Thymus (tissue), 11 donors: ENCODE data around the gene UBTD1. TPM values are rescaled to one million over a fixed set of nuclear protein-coding genes. Genes with fewer than 3 reads are reported as not detected.

Experiments used
- DNase-seq, 9 donors: peaks; one replicate each; pipeline ENCODE4 v3.0.0-alpha.2; 2013; ENCODE audit warnings: low spot score in 9 of 9, low read depth in 6 of 9, missing footprints in 1 of 9
- H3K27ac ChIP-seq, 2 donors: one replicate each; pipeline ENCODE4 v1.5.1; 2013; ENCODE audit warnings: control low read depth in 1 of 2, low read depth in 1 of 2, low read length in 1 of 2, mild to moderate bottlenecking in 1 of 2, moderate library complexity in 1 of 2
- H3K27me3 ChIP-seq, 2 donors: one replicate each; pipeline ENCODE4 v1.5.1; 2013; ENCODE audit warnings: low read length in 1 of 2; ENCODE audit not compliant: control insufficient read depth in 2 of 2, insufficient read depth in 1 of 2
- H3K36me3 ChIP-seq, 2 donors: one replicate each; pipeline ENCODE4 v1.5.1; 2013; ENCODE audit warnings: low read length in 1 of 2, mild to moderate bottlenecking in 1 of 2, moderate library complexity in 1 of 2; ENCODE audit not compliant: control insufficient read depth in 2 of 2, insufficient read depth in 2 of 2
- H3K4me1 ChIP-seq, 2 donors: one replicate each; pipeline ENCODE4 v1.5.1; 2013; ENCODE audit warnings: low read length in 2 of 2; ENCODE audit not compliant: control insufficient read depth in 2 of 2, insufficient read depth in 2 of 2
- H3K4me3 ChIP-seq, 2 donors: one replicate each; pipeline ENCODE4 v1.5.1; 2013; ENCODE audit warnings: low read length in 2 of 2, control low read depth in 1 of 2, mild to moderate bottlenecking in 1 of 2
- H3K9me3 ChIP-seq, 2 donors: one replicate each; pipeline ENCODE4 v1.5.1; 2013; ENCODE audit warnings: low read length in 1 of 2, mild to moderate bottlenecking in 1 of 2; ENCODE audit not compliant: control insufficient read depth in 2 of 2, insufficient read depth in 1 of 2
- WGBS: extraction: QIAGEN DNeasy Blood & Tissue Kit; methylation state at CpG from one replicate; pipeline ENCODE4 v1.1.7; 2013; 5-methylcytosine and 5-hydroxymethylcytosine counted together
- polyA plus RNA-seq: library from polyadenylated mRNA; stranded (reverse); fragments of 200-250 nt; gene quantifications from one replicate; pipeline ENCODE4 v1.2.3, GENCODE V29; 2013
- total RNA-seq: library from RNA; stranded (reverse); fragments of 120-200 nt; gene quantifications from one replicate; pipeline ENCODE4 v1.2.4, GENCODE V29; 2013
- donor health status: healthy.

The UBTD1 gene
- total and polyA plus RNA-seq, 2 donors, result 2.5 to 7.8 TPM

- Histone ChIP-seq H3K9me3 (no peaks in the 10 kb centered on the region), H3K4me3 (no peak overlapping the region), H3K4me1 (no peaks in the 10 kb centered on the region), H3K36me3 (no peaks in the 10 kb centered on the region), H3K27me3 (peaks cover 0 to 14% of the 10 kb centered on the region in 2 donors), H3K27ac (no peak overlapping the region)
- no peak for DNase-seq
- 86% methylated on average over 9 of the region's 9 CpGs for WGBS
These were observed 79.0 kb downstream of the UBTD1 start for GRCh38 chr10:97577701-97578100.

GRCh38 chr10:97578171-97578844 is 79.6 kb downstream of the UBTD1 start:
- no peaks in the 10 kb centered on the region for H3K36me3 ChIP-seq

GRCh38 chr10:97580421-97581367 is 82.0 kb downstream of the UBTD1 start:
- H3K4me1 ChIP-seq, result no peaks in the 10 kb centered on the region
- H3K9me3 ChIP-seq, result no peaks in the 10 kb centered on the region
- DNase-seq, result no peak
- H3K27me3 ChIP-seq, result peaks cover 0 to 14% of the 10 kb centered on the region in 2 donors
- no peak overlapping the region for H3K27ac ChIP-seq
- 91% methylated on average over 9 of the region's 9 CpGs for WGBS
- no peak overlapping the region for H3K4me3 ChIP-seq
- no peaks in the 10 kb centered on the region for H3K36me3 ChIP-seq

More at GRCh38 chr10:97578171-97578844, 79.6 kb downstream of the UBTD1 start:
- H3K9me3 ChIP-seq, result no peaks in the 10 kb centered on the region
- H3K4me3 ChIP-seq, result no peak overlapping the region
- peaks cover 0 to 14% of the 10 kb centered on the region in 2 donors for H3K27me3 ChIP-seq
- no peaks in the 10 kb centered on the region for H3K4me1 ChIP-seq
- 81% methylated on average over 40 of the region's 40 CpGs for whole genome bisulfite sequencing
- no peak overlapping the region for H3K27ac ChIP-seq
- DNase-seq, result no peak

- WGBS, result 97% methylated on average over 8 of the region's 8 CpGs
- no peaks in the 10 kb centered on the region for H3K36me3 ChIP-seq
- no peak overlapping the region for H3K4me3 ChIP-seq
- no peaks in the 10 kb centered on the region for H3K4me1 ChIP-seq
- no peaks in the 10 kb centered on the region for H3K9me3 ChIP-seq
- H3K27me3 ChIP-seq, result peaks cover 0 to 14% of the 10 kb centered on the region in 2 donors
- no peak overlapping the region for H3K27ac ChIP-seq
- no peak for DNase-seq
These were observed 83.4 kb downstream of the UBTD1 start for GRCh38 chr10:97582169-97582568.

- H3K27ac ChIP-seq, result no peak overlapping the region
- no peak for DNase-seq
- peaks cover 0 to 5% of the 10 kb centered on the region in 2 donors for H3K27me3 ChIP-seq
- no peaks in the 10 kb centered on the region for H3K4me1 ChIP-seq
- no peak overlapping the region for H3K4me3 ChIP-seq
- H3K9me3 ChIP-seq, result no peaks in the 10 kb centered on the region
- WGBS, result 96% methylated on average over 13 of the region's 13 CpGs
- no peaks in the 10 kb centered on the region for H3K36me3 ChIP-seq
These were observed 84.8 kb downstream of the UBTD1 start for GRCh38 chr10:97583476-97583875.

GRCh38 chr10:97584060-97584797 is 85.5 kb downstream of the UBTD1 start, which contains the start of gene HOGA1:
HOGA1 (plus strand) TSS chr10:97584389; CDS start chr10:97584704, 315 bp downstream.
- DNase-seq, result no peak
- Histone ChIP-seq H3K36me3 (no peaks in the 10 kb centered on the region), H3K9me3 (no peaks in the 10 kb centered on the region), H3K27ac (no peak within 1 kb of the TSS), H3K27me3 (no peaks in the 10 kb centered on the region), H3K4me3 (no peak within 1 kb of the TSS), H3K4me1 (no peaks in the 10 kb centered on the region)
- WGBS, result 86% methylated on average over 5 of the region's 5 CpGs

- 97% methylated on average over 5 of the region's 5 CpGs for WGBS
- H3K36me3 ChIP-seq, result no peaks in the 10 kb centered on the region
- no peak for DNase-seq
- H3K4me1 ChIP-seq, result no peaks in the 10 kb centered on the region
- no peak overlapping the region for H3K27ac ChIP-seq
- no peaks in the 10 kb centered on the region for H3K27me3 ChIP-seq
- no peaks in the 10 kb centered on the region for H3K9me3 ChIP-seq
- no peak overlapping the region for H3K4me3 ChIP-seq
These were observed 86.2 kb downstream of the UBTD1 start for GRCh38 chr10:97584798-97585438.

- WGBS, result 98% methylated on average over 5 of the region's 5 CpGs
- no peak for DNase-seq
- no peaks in the 10 kb centered on the region for H3K4me1 ChIP-seq
These were observed 86.7 kb downstream of the UBTD1 start for GRCh38 chr10:97585439-97585811.

More at GRCh38 chr10:97585439-97585811, 86.7 kb downstream of the UBTD1 start:
- no peaks in the 10 kb centered on the region for H3K27me3 ChIP-seq
- H3K36me3 ChIP-seq, result no peaks in the 10 kb centered on the region
- no peak overlapping the region for H3K4me3 ChIP-seq
- no peak overlapping the region for H3K27ac ChIP-seq
- H3K9me3 ChIP-seq, result no peaks in the 10 kb centered on the region
